ENCODE data around the gene LRRC51.

Gene LRRC51

GRCh38 chr11:72080326-72081183 lies at the start of gene LRRC51, which contains the start of gene NUMA1:
Gene LRRC51 (plus strand): TSS chr11:72080850. CDS start chr11:72089084, 8,234 bp downstream.
Gene NUMA1 (minus strand): TSS chr11:72080542. CDS start chr11:72035943, 44,599 bp downstream.
- no peak for TF ChIP-seq CTCF (conservative IDR thresholded peaks at IDR 0.05; ENCODE audit: control insufficient read depth, insufficient read depth, low read depth, low read length)
- DNase-seq (ENCODE audit: low read depth) = peak; percentile 100
- peak within 1 kb of the TSS; percentile 85 for H3K4me3 ChIP-seq (ENCODE audit: control insufficient read depth, low read depth, low read length)

GRCh38 chr11:72036687-72037086 lies 44.0 kb upstream of the LRRC51 start:
- no peak for TF ChIP-seq CTCF (conservative IDR thresholded peaks at IDR 0.05; ENCODE audit: control insufficient read depth, insufficient read depth, low read depth, low read length)
- no peak for DNase-seq (ENCODE audit: low read depth)
- no peak overlapping the region for H3K4me3 ChIP-seq (ENCODE audit: control insufficient read depth, low read depth, low read length)

- no peak for TF ChIP-seq CTCF (conservative IDR thresholded peaks at IDR 0.05; ENCODE audit: control insufficient read depth, insufficient read depth, low read depth, low read length)
- peak; percentile 26 for DNase-seq (ENCODE audit: low read depth)
- peak overlapping the region; percentile 27 for H3K4me3 ChIP-seq (ENCODE audit: control insufficient read depth, low read depth, low read length)
Observed at GRCh38 chr11:72037554-72038311, 42.9 kb upstream of the LRRC51 start.

- peak overlapping the region; percentile 72 for H3K4me3 ChIP-seq (ENCODE audit: control insufficient read depth, low read depth, low read length)
- peak; percentile 81 for DNase-seq (ENCODE audit: low read depth)
- TF ChIP-seq CTCF (conservative IDR thresholded peaks at IDR 0.05; ENCODE audit: control insufficient read depth, insufficient read depth, low read depth, low read length) = no peak
Observed at GRCh38 chr11:72038491-72038890, 42.2 kb upstream of the LRRC51 start.

GRCh38 chr11:72039031-72039855 lies 41.4 kb upstream of the LRRC51 start:
- peak overlapping the region; percentile 72 for H3K4me3 ChIP-seq (ENCODE audit: control insufficient read depth, low read depth, low read length)
- TF ChIP-seq CTCF (conservative IDR thresholded peaks at IDR 0.05; ENCODE audit: control insufficient read depth, insufficient read depth, low read depth, low read length) = no peak
- DNase-seq (ENCODE audit: low read depth) = peak; percentile 73

GRCh38 chr11:72039856-72040401 lies 40.7 kb upstream of the LRRC51 start:
- DNase-seq (ENCODE audit: low read depth) = no peak

More at GRCh38 chr11:72039856-72040401, 40.7 kb upstream of the LRRC51 start:
- H3K4me3 ChIP-seq (ENCODE audit: control insufficient read depth, low read depth, low read length) = peak overlapping the region; percentile 72
- no peak for TF ChIP-seq CTCF (conservative IDR thresholded peaks at IDR 0.05; ENCODE audit: control insufficient read depth, insufficient read depth, low read depth, low read length)
